ENCODE results near the gene HDDC3. TPM values are rescaled to one million over a fixed set of nuclear protein-coding genes. Genes with fewer than 3 reads are reported as not detected.
"Not testable (repeated sequence)": the region's sequence is repeated elsewhere in the genome, so short reads cannot be mapped to it uniquely, and the experiment has no call there.

Gene HDDC3
- total RNA-seq, 1 experiment from 2014 or later: 5.3 TPM

DNA sequence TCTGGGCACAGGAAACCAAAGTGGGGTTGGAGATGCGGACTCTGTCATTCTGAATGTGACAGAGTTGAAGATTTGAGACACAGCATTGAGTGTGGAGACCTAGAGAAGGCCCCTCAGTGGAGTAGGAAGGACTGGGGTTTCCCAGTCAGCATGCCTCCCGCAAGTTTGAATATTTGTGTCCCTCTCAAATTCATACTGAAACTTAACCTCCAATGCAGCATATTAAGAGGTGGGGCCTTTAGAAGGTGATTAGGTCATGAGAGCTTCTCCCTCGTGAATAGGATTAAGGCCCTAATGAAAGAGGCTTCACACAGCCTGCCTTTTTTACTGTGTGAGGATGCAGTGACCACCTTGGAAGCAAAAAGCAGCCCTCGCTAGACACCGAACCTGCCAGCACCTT lies 8.0 kb downstream of the HDDC3 start:
- no peaks in the 10 kb centered on the region for H3K9me3 ChIP-seq (ENCODE audit: control insufficient read depth, insufficient read depth, low read depth, low read length)
- in situ Hi-C loops (cut with HindIII; ENCODE audit: low pct_unique_long_range_greater_than_20kb, low sequenced_read_pairs) (no loop called here), intact Hi-C loops (cut with micrococcal nuclease; ENCODE audit: unreplicated experiment) (no loop called here)
- no TSS peak for BruUV-seq (replicated peaks)
- H3K36me3 ChIP-seq (ENCODE audit: control insufficient read depth, insufficient read depth, low read length): peaks cover 2% of the 10 kb centered on the region; the same call in 1 of the 2 replicates
- peaks cover 3% of the 10 kb centered on the region; the same call in 1 of the 2 replicates for H3K4me1 ChIP-seq (ENCODE audit: control insufficient read depth, insufficient read depth, low read length)
- ChIA-PET POLR2A (no interaction called here), CTCF (no interaction called here)
- ATAC-seq (no peak), DNase-seq (ENCODE audit: low read depth, low spot score) (no peak)
- no peaks in the 10 kb centered on the region for H3K27me3 ChIP-seq (ENCODE audit: control insufficient read depth, insufficient read depth, low read length)
- no peak overlapping the region for H3K27ac ChIP-seq (ENCODE audit: low read length)
- H3K4me3 ChIP-seq (ENCODE audit: low read depth in 2 of 2, low read length in 2 of 2): no peak overlapping the region
- no peak for TF ChIP-seq POLR2AphosphoS5 (IDR thresholded peaks at IDR 0.05; ENCODE audit: low read depth, low read length)
- TF ChIP-seq, protein P1, sequence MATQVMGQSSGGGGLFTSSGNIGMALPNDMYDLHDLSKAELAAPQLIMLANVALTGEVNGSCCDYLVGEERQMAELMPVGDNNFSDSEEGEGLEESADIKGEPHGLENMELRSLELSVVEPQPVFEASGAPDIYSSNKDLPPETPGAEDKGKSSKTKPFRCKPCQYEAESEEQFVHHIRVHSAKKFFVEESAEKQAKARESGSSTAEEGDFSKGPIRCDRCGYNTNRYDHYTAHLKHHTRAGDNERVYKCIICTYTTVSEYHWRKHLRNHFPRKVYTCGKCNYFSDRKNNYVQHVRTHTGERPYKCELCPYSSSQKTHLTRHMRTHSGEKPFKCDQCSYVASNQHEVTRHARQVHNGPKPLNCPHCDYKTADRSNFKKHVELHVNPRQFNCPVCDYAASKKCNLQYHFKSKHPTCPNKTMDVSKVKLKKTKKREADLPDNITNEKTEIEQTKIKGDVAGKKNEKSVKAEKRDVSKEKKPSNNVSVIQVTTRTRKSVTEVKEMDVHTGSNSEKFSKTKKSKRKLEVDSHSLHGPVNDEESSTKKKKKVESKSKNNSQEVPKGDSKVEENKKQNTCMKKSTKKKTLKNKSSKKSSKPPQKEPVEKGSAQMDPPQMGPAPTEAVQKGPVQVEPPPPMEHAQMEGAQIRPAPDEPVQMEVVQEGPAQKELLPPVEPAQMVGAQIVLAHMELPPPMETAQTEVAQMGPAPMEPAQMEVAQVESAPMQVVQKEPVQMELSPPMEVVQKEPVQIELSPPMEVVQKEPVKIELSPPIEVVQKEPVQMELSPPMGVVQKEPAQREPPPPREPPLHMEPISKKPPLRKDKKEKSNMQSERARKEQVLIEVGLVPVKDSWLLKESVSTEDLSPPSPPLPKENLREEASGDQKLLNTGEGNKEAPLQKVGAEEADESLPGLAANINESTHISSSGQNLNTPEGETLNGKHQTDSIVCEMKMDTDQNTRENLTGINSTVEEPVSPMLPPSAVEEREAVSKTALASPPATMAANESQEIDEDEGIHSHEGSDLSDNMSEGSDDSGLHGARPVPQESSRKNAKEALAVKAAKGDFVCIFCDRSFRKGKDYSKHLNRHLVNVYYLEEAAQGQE (IDR thresholded peaks at IDR 0.05; ENCODE audit: insufficient read depth in 1 of 2, low read depth in 2 of 2, low read length in 1 of 2): no peak
- TF ChIP-seq TCF7L2 (IDR thresholded peaks at IDR 0.05; ENCODE audit: low read depth, low read length): no peak
- TF ChIP-seq, protein P2, sequence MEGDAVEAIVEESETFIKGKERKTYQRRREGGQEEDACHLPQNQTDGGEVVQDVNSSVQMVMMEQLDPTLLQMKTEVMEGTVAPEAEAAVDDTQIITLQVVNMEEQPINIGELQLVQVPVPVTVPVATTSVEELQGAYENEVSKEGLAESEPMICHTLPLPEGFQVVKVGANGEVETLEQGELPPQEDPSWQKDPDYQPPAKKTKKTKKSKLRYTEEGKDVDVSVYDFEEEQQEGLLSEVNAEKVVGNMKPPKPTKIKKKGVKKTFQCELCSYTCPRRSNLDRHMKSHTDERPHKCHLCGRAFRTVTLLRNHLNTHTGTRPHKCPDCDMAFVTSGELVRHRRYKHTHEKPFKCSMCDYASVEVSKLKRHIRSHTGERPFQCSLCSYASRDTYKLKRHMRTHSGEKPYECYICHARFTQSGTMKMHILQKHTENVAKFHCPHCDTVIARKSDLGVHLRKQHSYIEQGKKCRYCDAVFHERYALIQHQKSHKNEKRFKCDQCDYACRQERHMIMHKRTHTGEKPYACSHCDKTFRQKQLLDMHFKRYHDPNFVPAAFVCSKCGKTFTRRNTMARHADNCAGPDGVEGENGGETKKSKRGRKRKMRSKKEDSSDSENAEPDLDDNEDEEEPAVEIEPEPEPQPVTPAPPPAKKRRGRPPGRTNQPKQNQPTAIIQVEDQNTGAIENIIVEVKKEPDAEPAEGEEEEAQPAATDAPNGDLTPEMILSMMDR (IDR thresholded peaks at IDR 0.05): no peak
- TF ChIP-seq SIN3A (IDR thresholded peaks at IDR 0.05; ENCODE audit: borderline replicate concordance, insufficient read depth, low read depth, low read length): no peak

DNA sequence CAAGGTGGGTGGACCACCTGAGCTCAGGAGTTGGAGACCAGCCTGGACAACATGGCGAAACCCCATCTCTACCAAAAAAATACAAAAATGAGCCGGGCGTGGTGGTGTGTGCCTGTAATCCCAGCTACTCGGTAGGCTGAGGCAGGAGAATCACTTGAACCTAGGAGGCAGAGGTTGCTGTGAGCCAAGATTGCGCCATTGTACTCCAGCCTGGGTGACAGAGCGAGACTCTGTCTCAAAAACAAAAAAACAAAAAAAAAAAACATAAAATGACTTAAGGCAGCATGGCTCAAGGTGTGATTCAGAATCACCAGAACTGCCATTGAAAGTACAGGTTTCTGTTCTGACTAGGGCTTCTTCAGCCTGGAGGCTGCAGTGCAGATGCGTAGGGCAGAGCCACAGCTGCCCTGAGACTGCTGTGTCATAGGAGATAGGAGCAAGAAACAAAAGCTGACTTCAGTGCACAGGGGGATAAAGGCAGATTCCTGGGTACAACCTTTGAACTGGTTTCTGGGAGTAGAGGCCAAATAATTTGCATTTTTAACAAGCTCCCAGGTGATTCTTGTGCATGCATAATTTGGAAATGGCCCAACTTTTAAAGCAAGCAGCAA lies 9.5 kb downstream of the HDDC3 start:
- H3K4me3 ChIP-seq (ENCODE audit: low read depth in 2 of 2, low read length in 2 of 2); CTCF ChIA-PET; DNase-seq (ENCODE audit: low read depth, low spot score); intact Hi-C loops (cut with micrococcal nuclease; ENCODE audit: unreplicated experiment); in situ Hi-C loops (cut with HindIII; ENCODE audit: low pct_unique_long_range_greater_than_20kb, low sequenced_read_pairs); BruUV-seq (replicated peaks); H3K9me3 ChIP-seq (ENCODE audit: control insufficient read depth, insufficient read depth, low read depth, low read length); H3K4me1 ChIP-seq (ENCODE audit: control insufficient read depth, insufficient read depth, low read length); H3K27ac ChIP-seq (ENCODE audit: low read length); ATAC-seq; H3K36me3 ChIP-seq (ENCODE audit: control insufficient read depth, insufficient read depth, low read length); H3K27me3 ChIP-seq (ENCODE audit: control insufficient read depth, insufficient read depth, low read length): not testable (repeated sequence)
- POLR2A ChIA-PET: interaction anchor here (0.7 kb wide), 2 partner anchors 270 to 1741 kb away, joined by 4 to 5 read pairs; no protein-coding TSS in a partner anchor

DNA sequence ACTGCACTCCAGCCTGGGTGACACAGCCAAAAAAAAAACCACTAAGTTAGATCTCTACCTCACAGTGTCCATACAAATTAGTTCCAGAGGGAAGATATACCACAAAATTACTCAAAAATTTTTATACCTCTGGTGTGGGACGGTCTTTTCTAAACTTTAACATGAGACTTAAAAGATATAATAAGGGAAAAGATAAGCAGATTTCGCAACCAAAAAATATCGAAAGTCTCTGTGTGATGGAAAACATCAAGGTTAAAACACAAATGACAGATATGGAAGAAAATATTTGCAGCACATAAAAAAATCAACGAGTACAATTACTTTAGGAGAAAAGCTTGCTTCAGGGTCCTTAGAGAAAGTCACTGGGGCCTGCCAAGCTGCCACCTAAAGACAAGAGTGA lies 10.5 kb downstream of the HDDC3 start:
- in situ Hi-C loops (cut with HindIII; ENCODE audit: low pct_unique_long_range_greater_than_20kb, low sequenced_read_pairs): no loop called here
- Histone ChIP-seq H3K36me3 (ENCODE audit: control insufficient read depth, insufficient read depth, low read length) (peaks cover 2% of the 10 kb centered on the region; the same call in 1 of the 2 replicates), H3K27me3 (ENCODE audit: control insufficient read depth, insufficient read depth, low read length) (no peaks in the 10 kb centered on the region), H3K4me3 (ENCODE audit: low read depth in 2 of 2, low read length in 2 of 2) (no peak overlapping the region), H3K4me1 (ENCODE audit: control insufficient read depth, insufficient read depth, low read length) (no peaks in the 10 kb centered on the region), H3K27ac (ENCODE audit: low read length) (no peak overlapping the region), H3K9me3 (ENCODE audit: control insufficient read depth, insufficient read depth, low read depth, low read length) (no peaks in the 10 kb centered on the region)
- ATAC-seq: no peak
- TF ChIP-seq TCF7L2 (IDR thresholded peaks at IDR 0.05; ENCODE audit: low read depth, low read length): no peak
- TF ChIP-seq, protein P1 (IDR thresholded peaks at IDR 0.05; ENCODE audit: insufficient read depth in 1 of 2, low read depth in 2 of 2, low read length in 1 of 2): no peak
- TF ChIP-seq, protein P2 (IDR thresholded peaks at IDR 0.05): no peak
- no peak for TF ChIP-seq POLR2AphosphoS5 (IDR thresholded peaks at IDR 0.05; ENCODE audit: low read depth, low read length)
- TF ChIP-seq SIN3A (IDR thresholded peaks at IDR 0.05; ENCODE audit: borderline replicate concordance, insufficient read depth, low read depth, low read length): no peak
- intact Hi-C loops (cut with micrococcal nuclease; ENCODE audit: unreplicated experiment): no loop called here
- no TSS peak for BruUV-seq (replicated peaks)
- CTCF ChIA-PET: interaction anchor here (0.6 kb wide), 1 partner anchor 117 kb away, joined by 4 read pairs; no protein-coding TSS in a partner anchor
- POLR2A ChIA-PET: no interaction called here
- DNase-seq (ENCODE audit: low read depth, low spot score): no peak
